ENCODE measurements around the gene PPP2R2B.

DNA sequence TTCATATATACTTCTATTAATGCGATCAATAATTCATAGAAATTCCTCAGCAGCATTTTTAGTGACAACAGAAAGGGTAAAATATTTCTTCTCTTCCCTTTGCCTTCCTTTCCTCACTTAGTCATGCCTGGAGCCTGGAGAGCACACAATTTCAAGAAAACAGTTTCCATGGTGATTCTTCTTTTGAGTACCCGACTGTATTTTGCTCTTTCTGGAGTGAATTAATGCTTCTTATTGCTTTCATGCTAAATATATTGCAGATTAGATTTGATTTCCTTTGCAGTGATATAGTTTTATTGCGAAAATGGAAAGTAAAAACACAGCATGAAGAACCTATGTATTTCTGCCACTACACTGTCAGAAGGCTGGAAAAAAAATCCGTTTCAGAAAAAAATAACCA lies 153.5 kb downstream of the PPP2R2B start:
- TF ChIP-seq ZFP30 (CRISPR knock-in tag; IDR thresholded peaks at IDR 0.05) = no peak
- TF ChIP-seq ESRRG (CRISPR knock-in tag; IDR thresholded peaks at IDR 0.05) = no peak

Measured in SK-N-SH treated with all-trans-retinoic acid at 6 μM for 48 hours (cell line).